ENCODE results near the gene SOAT2.

DNA sequence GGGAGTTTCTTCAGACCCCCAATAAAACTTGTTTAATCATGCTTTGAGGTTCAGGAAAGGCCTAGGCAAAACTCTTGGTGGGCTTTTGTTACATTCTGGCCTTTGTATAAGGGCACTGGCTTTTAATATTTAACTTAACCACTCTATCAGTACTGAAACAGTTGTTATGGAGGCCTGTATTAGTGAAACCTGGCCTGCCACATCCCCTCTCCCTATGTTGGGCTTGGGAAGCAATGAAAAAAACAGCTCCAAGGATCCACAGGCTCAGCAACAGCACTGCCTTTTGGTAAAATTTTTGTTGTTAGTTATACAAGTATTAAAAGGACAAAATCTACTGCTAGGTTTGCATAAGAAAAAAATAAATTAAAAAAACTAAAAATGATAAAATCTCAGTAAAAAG lies 10.7 kb downstream of the SOAT2 start:
- TF ChIP-seq, protein P1, sequence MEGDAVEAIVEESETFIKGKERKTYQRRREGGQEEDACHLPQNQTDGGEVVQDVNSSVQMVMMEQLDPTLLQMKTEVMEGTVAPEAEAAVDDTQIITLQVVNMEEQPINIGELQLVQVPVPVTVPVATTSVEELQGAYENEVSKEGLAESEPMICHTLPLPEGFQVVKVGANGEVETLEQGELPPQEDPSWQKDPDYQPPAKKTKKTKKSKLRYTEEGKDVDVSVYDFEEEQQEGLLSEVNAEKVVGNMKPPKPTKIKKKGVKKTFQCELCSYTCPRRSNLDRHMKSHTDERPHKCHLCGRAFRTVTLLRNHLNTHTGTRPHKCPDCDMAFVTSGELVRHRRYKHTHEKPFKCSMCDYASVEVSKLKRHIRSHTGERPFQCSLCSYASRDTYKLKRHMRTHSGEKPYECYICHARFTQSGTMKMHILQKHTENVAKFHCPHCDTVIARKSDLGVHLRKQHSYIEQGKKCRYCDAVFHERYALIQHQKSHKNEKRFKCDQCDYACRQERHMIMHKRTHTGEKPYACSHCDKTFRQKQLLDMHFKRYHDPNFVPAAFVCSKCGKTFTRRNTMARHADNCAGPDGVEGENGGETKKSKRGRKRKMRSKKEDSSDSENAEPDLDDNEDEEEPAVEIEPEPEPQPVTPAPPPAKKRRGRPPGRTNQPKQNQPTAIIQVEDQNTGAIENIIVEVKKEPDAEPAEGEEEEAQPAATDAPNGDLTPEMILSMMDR (IDR thresholded peaks at IDR 0.05) = no peak
- TF ChIP-seq POLR2AphosphoS5 (IDR thresholded peaks at IDR 0.05) (no peak), POLR2A (IDR thresholded peaks at IDR 0.05) (no peak), EP300 (IDR thresholded peaks at IDR 0.05; ENCODE audit: low read depth) (no peak)

Data from transverse colon (tissue), 4 donors.